MCF 10A (cell line): ENCODE measurements around the gene ULK4. TPM values are rescaled to one million over a fixed set of nuclear protein-coding genes. Genes with fewer than 3 reads are reported as not detected.

Experiments used
- BruUV-seq: library from RNA; stranded (reverse); fragments of 400-500 nt; replicated peaks from 2 replicates; lab custom pipeline; 2021; lab: Mats Ljungman, UMichigan
- CTCF ChIA-PET: fragments of 300-600 bp; sonication (Branson Sonifier 250); formaldehyde crosslinking; extraction: SDS; loops from one replicate; lab custom pipeline; 2021; ENCODE audit warnings: antibody characterized with exemption, inconsistent platforms; lab: Yijun Ruan, JAX
- POLR2A ChIA-PET: fragments of 300-600, 350-650 bp; sonication (Branson Sonifier 250); formaldehyde crosslinking; extraction: SDS; loops from one replicate; lab custom pipeline; 2020; ENCODE audit warnings: antibody characterized with exemption, inconsistent platforms; lab: Yijun Ruan, JAX
- DNase-seq: peaks from one replicate; pipeline ENCODE4 v3.0.0-alpha.2; 2018; ENCODE audit not compliant: unreplicated experiment
- H3K27ac Mint-ChIP-seq: one replicate; pipeline ENCODE4 v1.8.0; 2022; ENCODE audit warnings: mild to moderate bottlenecking, low read depth, mixed read lengths; ENCODE audit not compliant: unreplicated experiment
- H3K27me3 Mint-ChIP-seq: one replicate; pipeline ENCODE4 v1.8.0; 2022; ENCODE audit warnings: mixed read lengths; ENCODE audit not compliant: insufficient read depth, unreplicated experiment
- H3K36me3 Mint-ChIP-seq: one replicate; pipeline ENCODE4 v1.8.0; 2022; ENCODE audit warnings: mild to moderate bottlenecking, moderate library complexity, mixed read lengths; ENCODE audit not compliant: insufficient read depth, unreplicated experiment
- H3K4me1 Mint-ChIP-seq: one replicate; pipeline ENCODE4 v1.8.0; 2022; ENCODE audit warnings: mixed read lengths; ENCODE audit not compliant: insufficient read depth, unreplicated experiment
- H3K4me3 Mint-ChIP-seq: one replicate; pipeline ENCODE4 v1.8.0; 2022; ENCODE audit warnings: mild to moderate bottlenecking, moderate library complexity, mixed read lengths; ENCODE audit not compliant: unreplicated experiment
- H3K9me3 Mint-ChIP-seq: one replicate; pipeline ENCODE4 v1.8.0; 2022; ENCODE audit warnings: mixed read lengths; ENCODE audit not compliant: unreplicated experiment
- intact Hi-C: fragments of 100-400 bp; cut with micrococcal nuclease; formaldehyde crosslinking; loops from 2 replicates; pipeline ENCODE4 v1.14.1; 2022
- total RNA-seq: library from RNA; stranded (reverse); gene quantifications from 2 replicates; pipeline ENCODE4 v1.2.3, GENCODE V29; 2022
- TF ChIP-seq, protein P1 (sequence below): fragments of 200-600 bp; IDR thresholded peaks from one replicate; pipeline ENCODE4 v1.8.0; 2022; ENCODE audit warnings: antibody characterized with exemption, mild to moderate bottlenecking; ENCODE audit not compliant: unreplicated experiment

The ULK4 gene
- total RNA-seq, 1 experiment from 2014 or later = 7.8 TPM

DNA sequence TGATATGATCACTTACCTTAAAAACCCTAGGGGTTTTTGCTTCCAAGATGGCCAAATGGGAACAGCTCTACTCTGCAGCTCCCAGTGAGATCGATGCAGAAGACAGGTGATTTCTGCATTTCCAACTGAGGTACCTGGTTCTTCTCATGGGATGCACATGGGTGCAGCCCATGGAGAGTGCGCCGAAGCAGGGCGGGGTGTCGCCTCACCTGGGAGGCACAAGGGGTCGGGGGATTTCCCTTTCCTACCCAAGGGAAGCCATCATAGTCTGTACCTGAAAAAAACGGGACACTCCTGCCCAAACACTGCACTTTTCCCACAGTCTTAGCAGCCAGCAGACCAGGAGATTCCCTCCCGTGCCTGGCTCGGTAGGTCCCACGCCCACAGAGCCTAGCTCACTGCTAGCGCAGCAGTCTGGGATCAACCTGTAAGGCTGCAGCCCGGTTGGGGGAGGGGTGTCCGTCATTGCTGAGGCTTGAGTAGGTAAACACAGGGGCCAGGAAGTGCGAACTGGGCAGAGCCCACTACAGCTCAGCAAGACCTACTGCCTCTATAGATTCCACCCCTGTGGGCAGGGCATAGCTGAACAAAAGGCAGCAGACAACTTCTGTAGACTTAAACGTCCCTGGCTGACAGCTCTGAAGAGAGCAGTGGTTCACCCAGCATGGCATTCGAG lies 684.0 kb downstream of the ULK4 start:
- no peak for DNase-seq
- intact Hi-C loops = no loop called here
- Mint-ChIP-seq H3K27ac (no peak overlapping the region), H3K36me3 (no peaks in the 10 kb centered on the region), H3K27me3 (no peaks in the 10 kb centered on the region), H3K9me3 (peaks cover 7% of the 10 kb centered on the region), H3K4me1 (no peaks in the 10 kb centered on the region), H3K4me3 (no peak overlapping the region)
- ChIA-PET POLR2A (no interaction called here), CTCF (no interaction called here)
- BruUV-seq = no TSS peak
- TF ChIP-seq, protein P1, sequence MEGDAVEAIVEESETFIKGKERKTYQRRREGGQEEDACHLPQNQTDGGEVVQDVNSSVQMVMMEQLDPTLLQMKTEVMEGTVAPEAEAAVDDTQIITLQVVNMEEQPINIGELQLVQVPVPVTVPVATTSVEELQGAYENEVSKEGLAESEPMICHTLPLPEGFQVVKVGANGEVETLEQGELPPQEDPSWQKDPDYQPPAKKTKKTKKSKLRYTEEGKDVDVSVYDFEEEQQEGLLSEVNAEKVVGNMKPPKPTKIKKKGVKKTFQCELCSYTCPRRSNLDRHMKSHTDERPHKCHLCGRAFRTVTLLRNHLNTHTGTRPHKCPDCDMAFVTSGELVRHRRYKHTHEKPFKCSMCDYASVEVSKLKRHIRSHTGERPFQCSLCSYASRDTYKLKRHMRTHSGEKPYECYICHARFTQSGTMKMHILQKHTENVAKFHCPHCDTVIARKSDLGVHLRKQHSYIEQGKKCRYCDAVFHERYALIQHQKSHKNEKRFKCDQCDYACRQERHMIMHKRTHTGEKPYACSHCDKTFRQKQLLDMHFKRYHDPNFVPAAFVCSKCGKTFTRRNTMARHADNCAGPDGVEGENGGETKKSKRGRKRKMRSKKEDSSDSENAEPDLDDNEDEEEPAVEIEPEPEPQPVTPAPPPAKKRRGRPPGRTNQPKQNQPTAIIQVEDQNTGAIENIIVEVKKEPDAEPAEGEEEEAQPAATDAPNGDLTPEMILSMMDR = no peak

DNA sequence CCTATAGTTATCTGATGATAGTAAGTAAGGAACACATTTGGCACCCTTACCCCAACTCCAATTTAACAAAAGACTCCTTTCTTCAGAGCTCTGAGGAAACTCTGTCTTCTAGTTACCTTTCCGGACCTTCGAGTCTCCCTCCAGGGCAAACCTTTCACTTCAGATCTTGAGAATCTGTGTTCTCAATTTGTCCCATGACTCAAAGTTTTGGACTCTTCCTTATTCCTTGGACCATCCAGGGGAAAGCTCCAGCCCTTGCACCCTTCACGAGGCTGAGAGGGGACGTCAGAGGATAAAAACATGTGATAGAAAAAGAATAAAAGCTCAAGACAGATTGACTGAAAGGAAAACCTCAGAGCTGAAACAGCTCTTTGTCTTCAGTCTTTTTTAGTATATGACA lies 685.7 kb downstream of the ULK4 start:
- Mint-ChIP-seq H3K27me3 (no peaks in the 10 kb centered on the region), H3K36me3 (no peaks in the 10 kb centered on the region), H3K4me3 (no peak overlapping the region), H3K4me1 (no peaks in the 10 kb centered on the region), H3K9me3 (peaks cover 7% of the 10 kb centered on the region), H3K27ac (no peak overlapping the region)
- POLR2A ChIA-PET = no interaction called here
- BruUV-seq = no TSS peak
- TF ChIP-seq, protein P1 = no peak
- no peak for DNase-seq
- intact Hi-C loops = no loop called here
- CTCF ChIA-PET = no interaction called here

DNA sequence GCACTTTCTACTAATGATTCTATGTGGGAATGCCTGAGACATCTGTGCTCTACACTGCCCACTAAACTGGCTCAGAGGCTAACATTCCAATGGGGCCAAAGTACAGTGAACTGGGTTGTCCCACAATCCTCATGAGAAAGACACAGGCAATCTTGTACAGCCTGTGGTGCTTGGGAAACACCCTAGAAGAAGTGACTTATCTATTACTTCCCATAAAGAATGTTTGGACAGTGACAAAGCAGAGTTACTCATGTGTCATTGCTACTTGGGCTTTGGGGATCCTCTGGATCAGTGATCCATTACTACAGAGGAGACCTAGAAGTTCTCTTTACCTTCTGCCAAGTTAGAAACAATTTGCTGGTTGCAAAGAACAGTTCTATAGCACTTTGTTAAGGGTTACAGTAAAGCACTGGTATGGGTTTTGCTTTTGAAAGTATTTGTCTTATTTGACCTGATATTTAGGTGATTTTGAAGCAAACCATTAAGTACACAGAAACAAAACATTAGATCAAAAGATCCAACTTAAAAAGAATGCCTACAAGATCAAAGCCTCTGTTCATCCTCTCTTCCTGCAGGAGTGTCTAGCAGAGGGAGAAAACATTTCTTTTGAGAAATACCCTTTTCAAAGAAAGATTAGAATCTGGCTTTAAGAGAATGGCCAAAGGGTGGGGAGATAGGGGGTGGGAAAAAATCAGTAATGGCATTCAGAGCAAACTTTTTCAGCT lies 686.8 kb downstream of the ULK4 start:
- no peaks in the 10 kb centered on the region for H3K27me3 Mint-ChIP-seq
- intact Hi-C loops = no loop called here
- no TSS peak for BruUV-seq
- POLR2A ChIA-PET = interaction anchor here (0.6 kb wide), 1 partner anchor 406 kb away, joined by 3 read pairs; no protein-coding TSS in a partner anchor
- no peaks in the 10 kb centered on the region for H3K4me1 Mint-ChIP-seq
- H3K9me3 Mint-ChIP-seq = peaks cover 7% of the 10 kb centered on the region
- peak; percentile 21 for DNase-seq
- CTCF ChIA-PET = no interaction called here
- TF ChIP-seq, protein P1 = no peak
- H3K27ac Mint-ChIP-seq = no peak overlapping the region
- H3K4me3 Mint-ChIP-seq = no peak overlapping the region
- no peaks in the 10 kb centered on the region for H3K36me3 Mint-ChIP-seq

DNA sequence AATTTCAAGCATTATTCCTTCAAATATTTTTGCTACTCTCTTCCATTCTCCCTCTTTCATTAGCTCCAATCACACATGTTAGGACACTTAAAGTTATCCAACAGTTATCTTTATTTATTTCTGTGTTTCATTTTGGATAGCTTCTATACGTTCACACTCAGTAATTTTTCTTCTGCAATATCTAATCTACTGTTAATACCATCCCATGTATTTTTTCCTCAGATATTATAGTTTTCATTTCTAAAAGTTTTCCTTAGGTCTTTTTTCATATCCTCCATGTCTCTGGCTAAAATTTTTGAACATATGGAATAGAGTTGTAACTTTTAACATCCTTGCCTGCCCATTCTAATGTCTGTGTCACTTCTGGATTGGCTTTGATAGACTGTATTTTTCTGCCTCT lies 689.2 kb downstream of the ULK4 start:
- POLR2A ChIA-PET = no interaction called here
- BruUV-seq = no TSS peak
- H3K4me3 Mint-ChIP-seq = no peak overlapping the region
- intact Hi-C loops = no loop called here
- H3K27me3 Mint-ChIP-seq = no peaks in the 10 kb centered on the region
- CTCF ChIA-PET = no interaction called here
- no peak overlapping the region for H3K27ac Mint-ChIP-seq
- peaks cover 8% of the 10 kb centered on the region for H3K4me1 Mint-ChIP-seq
- no peaks in the 10 kb centered on the region for H3K9me3 Mint-ChIP-seq
- no peak for DNase-seq
- no peaks in the 10 kb centered on the region for H3K36me3 Mint-ChIP-seq
- TF ChIP-seq, protein P1 = no peak
